Testis (tissue), 2 donors: Measurements from ENCODE around the gene CCDC85A.

Experiments
- POLR2A ChIP-seq: fragments of 450-650 bp; IDR thresholded peaks from one replicate; pipeline ENCODE4 v1.6.1; 2017; ENCODE audit warnings: antibody characterized with exemption, mild to moderate bottlenecking, moderate library complexity
- TF ChIP-seq, protein P1 (sequence below), 3 experiments: fragments of 450-650 bp in 2 of 3; fragments of 200-600 bp in 1 of 3; sonication (generic) in 1 of 3; IDR thresholded peaks; one replicate each; pipeline ENCODE4 v1.5.1; 2016 to 2019; ENCODE audit warnings: antibody characterized with exemption in 3 of 3, mild to moderate bottlenecking in 2 of 3, moderate library complexity in 1 of 3

DNA sequence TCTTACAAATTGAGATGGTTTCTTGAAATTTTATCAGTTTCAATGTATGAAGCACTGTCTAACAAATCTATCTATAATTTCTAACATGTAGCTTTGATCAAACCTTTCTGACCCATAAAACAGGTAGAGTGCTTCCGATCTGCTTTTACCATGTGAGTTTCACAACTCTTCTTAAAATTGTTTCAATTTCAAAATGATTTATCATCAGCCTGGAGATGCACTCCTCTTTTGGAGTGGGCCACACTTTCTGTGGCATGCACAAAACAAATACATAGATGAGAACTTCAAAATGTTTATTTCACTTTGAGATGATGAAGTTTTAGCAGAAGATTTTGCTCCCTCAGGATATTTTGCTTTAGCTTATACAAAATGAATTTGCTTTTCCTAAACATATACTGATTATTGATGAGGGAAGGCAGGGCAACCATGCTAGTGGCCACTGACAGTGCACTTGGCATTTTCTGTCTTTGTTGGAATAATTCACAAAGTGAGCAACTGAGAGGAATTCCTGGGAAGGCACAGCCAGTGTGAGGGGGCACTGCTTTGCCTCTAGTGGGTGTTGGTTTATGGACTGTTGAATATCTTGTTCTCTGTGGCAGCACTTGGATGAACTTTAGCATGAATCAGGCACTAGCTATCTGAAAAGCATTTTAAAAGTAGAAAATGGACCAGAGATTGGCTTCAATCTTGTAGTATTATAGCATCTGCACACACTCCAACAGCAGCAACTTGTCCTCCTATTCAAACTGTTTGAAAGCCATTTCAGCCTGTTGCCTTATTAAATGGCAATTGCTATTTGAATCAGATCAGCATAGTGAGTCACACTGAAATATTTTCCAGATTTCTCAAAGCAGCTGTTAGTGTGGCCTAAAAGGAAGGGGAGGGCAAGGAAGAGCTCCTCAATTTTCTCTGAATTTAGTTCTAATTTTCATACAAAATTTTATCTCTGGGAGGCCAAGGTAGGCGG is 193.2 kb downstream of the CCDC85A start:
- TF ChIP-seq, protein P1, sequence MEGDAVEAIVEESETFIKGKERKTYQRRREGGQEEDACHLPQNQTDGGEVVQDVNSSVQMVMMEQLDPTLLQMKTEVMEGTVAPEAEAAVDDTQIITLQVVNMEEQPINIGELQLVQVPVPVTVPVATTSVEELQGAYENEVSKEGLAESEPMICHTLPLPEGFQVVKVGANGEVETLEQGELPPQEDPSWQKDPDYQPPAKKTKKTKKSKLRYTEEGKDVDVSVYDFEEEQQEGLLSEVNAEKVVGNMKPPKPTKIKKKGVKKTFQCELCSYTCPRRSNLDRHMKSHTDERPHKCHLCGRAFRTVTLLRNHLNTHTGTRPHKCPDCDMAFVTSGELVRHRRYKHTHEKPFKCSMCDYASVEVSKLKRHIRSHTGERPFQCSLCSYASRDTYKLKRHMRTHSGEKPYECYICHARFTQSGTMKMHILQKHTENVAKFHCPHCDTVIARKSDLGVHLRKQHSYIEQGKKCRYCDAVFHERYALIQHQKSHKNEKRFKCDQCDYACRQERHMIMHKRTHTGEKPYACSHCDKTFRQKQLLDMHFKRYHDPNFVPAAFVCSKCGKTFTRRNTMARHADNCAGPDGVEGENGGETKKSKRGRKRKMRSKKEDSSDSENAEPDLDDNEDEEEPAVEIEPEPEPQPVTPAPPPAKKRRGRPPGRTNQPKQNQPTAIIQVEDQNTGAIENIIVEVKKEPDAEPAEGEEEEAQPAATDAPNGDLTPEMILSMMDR (IDR thresholded peaks at IDR 0.05), result no peak
- no peak for TF ChIP-seq POLR2A
